ENCODE data around the gene PDLIM1. TPM values are rescaled to one million over a fixed set of nuclear protein-coding genes. Genes with fewer than 3 reads are reported as not detected.

The PDLIM1 gene
- total and polyA plus RNA-seq, 10 donors: 101 to 225 (median 168) TPM

DNA sequence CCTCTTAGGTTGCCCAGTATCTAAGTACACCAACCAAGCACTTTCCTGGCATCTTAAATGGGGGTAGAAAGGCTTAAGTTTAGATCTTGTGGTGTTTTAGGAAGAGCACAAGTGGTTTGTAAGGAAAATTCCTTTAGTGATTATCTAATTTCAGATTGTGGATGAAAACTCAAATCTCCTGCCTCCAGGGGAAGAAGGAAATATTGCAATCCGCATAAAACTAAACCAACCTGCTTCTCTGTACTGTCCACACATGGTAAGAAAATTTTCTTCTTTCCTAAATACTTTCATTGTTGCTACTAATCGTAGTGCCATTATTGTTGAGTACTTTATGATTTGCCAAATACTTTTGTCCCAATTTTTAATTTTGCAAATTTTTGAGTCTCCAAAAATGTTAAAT is 65.7 kb downstream of the PDLIM1 start:
- TF ChIP-seq POLR2AphosphoS5 (IDR thresholded peaks at IDR 0.05) (no peak), POLR2A (IDR thresholded peaks at IDR 0.05) (no peak), CTCF (IDR thresholded peaks at IDR 0.05 in 8 of 11, conservative IDR thresholded peaks at IDR 0.05 in 3 of 11) (no peak)
- Histone ChIP-seq H3K27me3 (replicated peaks in 1 of 7) (no peaks in the 10 kb centered on the region), H3K4me1 (peaks cover 0 to 4% (median 0%) of the 10 kb centered on the region in 6 donors), H3K4me3 (no peak overlapping the region), H3K9me3 (no peaks in the 10 kb centered on the region), H3K27ac (no peak overlapping the region), H3K36me3 (peaks cover 0 to 6% (median 0%) of the 10 kb centered on the region in 6 donors)
- 47 to 98% (median 66%) methylated on average over 2 of the region's 2 CpGs for WGBS, 5 donors
- intact Hi-C loops (cut with DNase I; ENCODE audit: low total_unique reads): no loop called here
- DNase-seq: no peak

GRCh38 chr10:95221124-95221523 is 69.7 kb downstream of the PDLIM1 start:
- no peak overlapping the region for H3K4me3 ChIP-seq
- TF ChIP-seq POLR2AphosphoS5 (IDR thresholded peaks at IDR 0.05) (no peak), POLR2A (IDR thresholded peaks at IDR 0.05) (no peak), CTCF (IDR thresholded peaks at IDR 0.05 in 8 of 11, conservative IDR thresholded peaks at IDR 0.05 in 3 of 11) (no peak)
- intact Hi-C loops (cut with DNase I; ENCODE audit: low total_unique reads): no loop called here
- no peak overlapping the region for H3K27ac ChIP-seq
- DNase-seq: no peak
- 69 to 96% (median 84%) methylated on average over 5 of the region's 5 CpGs for WGBS, 5 donors
- no peaks in the 10 kb centered on the region for H3K4me1 ChIP-seq
- H3K36me3 ChIP-seq: peaks cover 0 to 5% (median 0%) of the 10 kb centered on the region in 6 donors
- H3K9me3 ChIP-seq: no peaks in the 10 kb centered on the region
- no peaks in the 10 kb centered on the region for H3K27me3 ChIP-seq (replicated peaks in 1 of 7)

DNA sequence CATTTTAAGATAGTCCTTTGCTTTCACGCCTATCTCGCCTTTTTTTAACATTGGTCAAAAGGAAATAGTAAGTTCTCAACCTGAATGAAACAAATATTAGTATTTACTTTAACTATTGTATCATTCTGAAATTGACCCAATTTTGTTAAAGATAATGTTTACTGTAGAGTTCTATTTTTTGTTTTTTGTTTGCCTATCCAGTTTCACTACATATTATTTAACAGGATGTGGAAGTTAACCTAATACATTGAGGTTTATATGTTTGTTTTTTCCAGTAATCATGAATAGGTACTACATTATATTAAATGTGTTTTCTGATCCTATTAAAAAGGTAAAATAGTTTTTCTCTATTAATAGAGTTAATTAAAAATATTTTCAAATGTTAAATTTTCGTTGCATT is 70.3 kb downstream of the PDLIM1 start:
- intact Hi-C loops (cut with DNase I; ENCODE audit: low total_unique reads): no loop called here
- no peak for TF ChIP-seq POLR2A (IDR thresholded peaks at IDR 0.05)
- TF ChIP-seq POLR2AphosphoS5 (IDR thresholded peaks at IDR 0.05): no peak
- no peak for TF ChIP-seq CTCF (IDR thresholded peaks at IDR 0.05 in 8 of 11, conservative IDR thresholded peaks at IDR 0.05 in 3 of 11)
- Histone ChIP-seq H3K27ac (no peak overlapping the region), H3K27me3 (replicated peaks in 1 of 7) (no peaks in the 10 kb centered on the region), H3K4me3 (no peak overlapping the region), H3K4me1 (no peaks in the 10 kb centered on the region), H3K36me3 (peaks cover 0 to 6% (median 0%) of the 10 kb centered on the region in 6 donors), H3K9me3 (no peaks in the 10 kb centered on the region)
- DNase-seq: no peak
- WGBS, 5 donors: 81 to 95% (median 86%) methylated on average over 3 of the region's 3 CpGs

DNA sequence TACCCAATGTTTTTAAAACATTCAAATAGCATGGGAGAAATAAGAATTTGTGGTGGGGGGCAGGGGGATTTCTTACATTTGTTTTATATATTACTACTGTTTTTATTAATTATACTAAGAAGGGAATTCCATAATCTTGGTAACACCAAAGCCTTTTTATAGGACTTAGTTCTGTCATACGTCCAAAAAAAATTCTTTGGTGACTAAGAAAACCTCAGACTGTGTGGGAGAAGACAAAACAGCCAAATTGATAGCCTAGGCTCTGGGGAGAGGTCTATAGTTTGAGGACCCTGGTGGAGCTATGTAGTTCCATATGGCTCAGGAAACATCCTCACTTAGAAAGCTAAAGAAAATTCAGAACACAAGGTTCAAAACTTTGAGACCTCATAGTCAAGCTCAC is 73.3 kb downstream of the PDLIM1 start:
- no peak for DNase-seq
- H3K9me3 ChIP-seq: no peaks in the 10 kb centered on the region
- WGBS, 5 donors: 63 to 81% (median 70%) methylated on average over 1 of the region's 1 CpG

More for the DNA sequence above, 73.3 kb downstream of the PDLIM1 start:
- intact Hi-C loops (cut with DNase I; ENCODE audit: low total_unique reads): no loop called here
- H3K27ac ChIP-seq: no peak overlapping the region
- peaks cover 0 to 6% (median 0%) of the 10 kb centered on the region in 6 donors for H3K36me3 ChIP-seq
- H3K4me1 ChIP-seq: no peaks in the 10 kb centered on the region
- no peaks in the 10 kb centered on the region for H3K27me3 ChIP-seq (replicated peaks in 1 of 7)
- TF ChIP-seq CTCF (IDR thresholded peaks at IDR 0.05 in 8 of 11, conservative IDR thresholded peaks at IDR 0.05 in 3 of 11) (no peak), POLR2AphosphoS5 (IDR thresholded peaks at IDR 0.05) (no peak), POLR2A (IDR thresholded peaks at IDR 0.05) (no peak)
- H3K4me3 ChIP-seq: no peak overlapping the region
